GM23338 (cell line): ENCODE results near the gene CFAP300. TPM values are rescaled to one million over a fixed set of nuclear protein-coding genes. Genes with fewer than 3 reads are reported as not detected.

ENCODE experiments used
- ATAC-seq: fragments of 200-7000 bp; cut with Tn5 transposase; 3 replicates; pipeline ENCODE4 v1.9.1; 2020
- DNase-seq: peaks from one replicate; pipeline ENCODE4 v3.0.0-alpha.2; 2015; ENCODE audit warnings: low spot score
- H2AFZ ChIP-seq: fragments of 200-600 bp; sonication (generic); 2 replicates; pipeline ENCODE4 v1.8.0; 2016; ENCODE audit warnings: antibody characterized with exemption, mild to moderate bottlenecking, moderate library complexity
- H3F3A ChIP-seq: fragments of 200-600 bp; sonication (generic); replicated peaks from 2 replicates; pipeline ENCODE4 v1.8.0; 2017; ENCODE audit warnings: antibody characterized with exemption, mixed run types, low read depth
- H3K27ac ChIP-seq: fragments of 200-600 bp; sonication (generic); 2 replicates; pipeline ENCODE4 v1.6.1; 2016; ENCODE audit warnings: low read depth
- H3K27me3 ChIP-seq: fragments of 200-600 bp; sonication (generic); 2 replicates; pipeline ENCODE4 v1.8.0; 2016; ENCODE audit warnings: mild to moderate bottlenecking, mixed run types, moderate library complexity; ENCODE audit not compliant: insufficient read depth
- H3K36me3 ChIP-seq: fragments of 200-600 bp; sonication (generic); 2 replicates; pipeline ENCODE4 v1.8.0; 2016; ENCODE audit warnings: mild to moderate bottlenecking; ENCODE audit not compliant: insufficient read depth
- H3K4me1 ChIP-seq: fragments of 200-600 bp; sonication (generic); 2 replicates; pipeline ENCODE4 v1.8.0; 2016; ENCODE audit warnings: mild to moderate bottlenecking, moderate library complexity; ENCODE audit not compliant: insufficient read depth
- H3K4me2 ChIP-seq: fragments of 200-600 bp; sonication (generic); 2 replicates; pipeline ENCODE4 v1.7.1; 2017; ENCODE audit warnings: mixed run types
- H3K4me3 ChIP-seq: fragments of 200-600 bp; sonication (generic); 2 replicates; pipeline ENCODE4 v1.6.1; 2016; ENCODE audit warnings: mixed run types
- H3K79me2 ChIP-seq: fragments of 200-600 bp; sonication (generic); replicated peaks from 2 replicates; pipeline ENCODE4 v1.8.0; 2017; ENCODE audit warnings: mild to moderate bottlenecking; ENCODE audit not compliant: insufficient read depth
- H3K9me2 ChIP-seq: fragments of 200-600 bp; sonication (generic); 2 replicates; pipeline ENCODE4 v1.8.0; 2017; ENCODE audit not compliant: insufficient read depth
- H4K20me1 ChIP-seq: fragments of 200-600 bp; sonication (generic); replicated peaks from 2 replicates; pipeline ENCODE4 v1.8.0; 2017; ENCODE audit warnings: mild to moderate bottlenecking; ENCODE audit not compliant: insufficient read depth
- H3K27ac Mint-ChIP-seq: 2 replicates; pipeline ENCODE4 v1.8.0; 2020; ENCODE audit warnings: inconsistent platforms, mild to moderate bottlenecking, moderate library complexity, mixed read lengths
- H3K27me3 Mint-ChIP-seq: 3 replicates; pipeline ENCODE4 v1.8.0; 2022; ENCODE audit warnings: low read depth, mild to moderate bottlenecking, moderate library complexity, mixed read lengths, inconsistent platforms; ENCODE audit not compliant: insufficient read depth, poor library complexity
- H3K36me3 Mint-ChIP-seq: 3 replicates; pipeline ENCODE4 v1.8.0; 2021; ENCODE audit warnings: low read depth, mild to moderate bottlenecking, inconsistent platforms, moderate library complexity, mixed read lengths
- H3K4me1 Mint-ChIP-seq: 3 replicates; pipeline ENCODE4 v1.8.0; 2020; ENCODE audit warnings: mild to moderate bottlenecking, inconsistent platforms, mixed read lengths
- H3K4me3 Mint-ChIP-seq: 3 replicates; pipeline ENCODE4 v1.8.0; 2021; ENCODE audit warnings: moderate library complexity, mild to moderate bottlenecking, inconsistent platforms, mixed read lengths
- H3K9me3 Mint-ChIP-seq: 3 replicates; pipeline ENCODE4 v1.8.0; 2020; ENCODE audit warnings: moderate library complexity, mild to moderate bottlenecking, inconsistent platforms, mixed read lengths
- CREB1 ChIP-seq: fragments of 250-450 bp; sonication (Bioruptor Pico); IDR thresholded peaks from 2 replicates; pipeline ENCODE4 v1.5.0; 2020; ENCODE audit warnings: low read depth, mild to moderate bottlenecking, moderate library complexity
- CTCF ChIP-seq, 2 experiments: fragments of 200-600 bp in 1 of 2; sonication (generic) in 1 of 2; conservative IDR thresholded peaks; 2 replicates each; pipeline versions ENCODE4 v1.5.1 to v1.6.1; 2016 to 2017; ENCODE audit warnings: antibody characterized with exemption in 2 of 2, low read depth in 2 of 2, mild to moderate bottlenecking in 2 of 2, moderate library complexity in 1 of 2
- EZH2 ChIP-seq: fragments of 200-600 bp; sonication (generic); IDR thresholded peaks from one replicate; pipeline ENCODE4 v1.8.0; 2017; ENCODE audit warnings: antibody characterized with exemption, mild to moderate bottlenecking, low read depth; ENCODE audit not compliant: unreplicated experiment
- EZH2phosphoT487 ChIP-seq: fragments of 200-600 bp; sonication (generic); IDR thresholded peaks from one replicate; pipeline ENCODE4 v1.8.1; 2018; ENCODE audit warnings: antibody characterized with exemption; ENCODE audit not compliant: unreplicated experiment
- JUNB ChIP-seq: IDR thresholded peaks from one replicate; pipeline ENCODE4 v1.6.1; 2016; ENCODE audit warnings: antibody characterized with exemption; ENCODE audit not compliant: unreplicated experiment
- NANOG ChIP-seq: IDR thresholded peaks from 2 replicates; pipeline ENCODE4 v1.6.1; 2016; ENCODE audit warnings: antibody characterized with exemption, borderline replicate concordance
- POLR2AphosphoS5 ChIP-seq: IDR thresholded peaks from 2 replicates; pipeline ENCODE4 v1.6.1; 2016; ENCODE audit warnings: antibody characterized with exemption, low read depth
- STAT1 ChIP-seq: IDR thresholded peaks from one replicate; pipeline ENCODE4 v1.6.1; 2016; ENCODE audit warnings: antibody characterized with exemption; ENCODE audit not compliant: unreplicated experiment
- ZNF114 ChIP-seq: fragments of 250-450 bp; sonication (Bioruptor Pico); IDR thresholded peaks from 2 replicates; pipeline ENCODE4 v1.5.0; 2020; ENCODE audit warnings: mild to moderate bottlenecking, moderate library complexity
- ZNF331 ChIP-seq: fragments of 250-450 bp; sonication (Bioruptor Pico); IDR thresholded peaks from 2 replicates; pipeline ENCODE4 v1.5.0; 2020; ENCODE audit warnings: low read depth, mild to moderate bottlenecking, moderate library complexity
- ZNF462 ChIP-seq: fragments of 250-450 bp; sonication (Bioruptor Pico); IDR thresholded peaks from 2 replicates; pipeline ENCODE4 v1.5.0; 2020; ENCODE audit warnings: mild to moderate bottlenecking, moderate library complexity
- polyA plus RNA-seq: library from polyadenylated mRNA; unstranded; fragments of >200 nt; fragmentation: Nextera tagmentation; extraction: Ambion mirVana; gene quantifications from 2 replicates; pipeline ENCODE4 v1.2.1, GENCODE V29; 2016
- total RNA-seq: library from RNA; depleted of rRNA; stranded (reverse); fragments of >200 nt; shearing (Covaris generic); gene quantifications from 2 replicates; pipeline ENCODE4 v1.2.3, GENCODE V29; 2014
- TF ChIP-seq, protein P1 (sequence below): IDR thresholded peaks from one replicate; pipeline ENCODE4 v1.6.1; 2018; ENCODE audit warnings: antibody characterized with exemption; ENCODE audit not compliant: unreplicated experiment
- TF ChIP-seq, protein P2 (sequence below): IDR thresholded peaks from 2 replicates; pipeline ENCODE4 v1.6.1; 2016; ENCODE audit warnings: antibody characterized with exemption

CFAP300 gene
- total and polyA plus RNA-seq, 2 experiments from 2014 or later = 1.4 to 6.0 TPM

- H3K4me1 Mint-ChIP-seq = no peaks in the 10 kb centered on the region
- ATAC-seq (no peak), DNase-seq (no peak)
- no peak overlapping the region for H3K27ac Mint-ChIP-seq
- Histone ChIP-seq H3K4me1 (no peaks in the 10 kb centered on the region), H3K36me3 (no peaks in the 10 kb centered on the region), H3K79me2 (no peaks in the 10 kb centered on the region), H3F3A (no peaks in the 10 kb centered on the region), H3K9me2 (no peaks in the 10 kb centered on the region), H3K27me3 (no peaks in the 10 kb centered on the region), H3K4me3 (no peak overlapping the region), H3K27ac (no peak overlapping the region), H2AFZ (no peak overlapping the region), H3K4me2 (no peak overlapping the region), H4K20me1 (no peaks in the 10 kb centered on the region)
- no peaks in the 10 kb centered on the region for H3K36me3 Mint-ChIP-seq
- H3K27me3 Mint-ChIP-seq = peaks cover 6% of the 10 kb centered on the region
- no peak overlapping the region for H3K4me3 Mint-ChIP-seq
- H3K9me3 Mint-ChIP-seq = no peaks in the 10 kb centered on the region
- TF ChIP-seq NANOG (no peak), ZNF331 (CRISPR knock-in tag) (no peak), EZH2phosphoT487 (no peak), EZH2 (no peak), JUNB (no peak), STAT1 (no peak), CREB1 (CRISPR knock-in tag) (no peak), CTCF (conservative IDR thresholded peaks at IDR 0.05; ENCODE audit: low read depth in 2 of 2) (no peak), ZNF114 (CRISPR knock-in tag) (no peak), POLR2AphosphoS5 (no peak), ZNF462 (no peak)
- TF ChIP-seq, protein P1, sequence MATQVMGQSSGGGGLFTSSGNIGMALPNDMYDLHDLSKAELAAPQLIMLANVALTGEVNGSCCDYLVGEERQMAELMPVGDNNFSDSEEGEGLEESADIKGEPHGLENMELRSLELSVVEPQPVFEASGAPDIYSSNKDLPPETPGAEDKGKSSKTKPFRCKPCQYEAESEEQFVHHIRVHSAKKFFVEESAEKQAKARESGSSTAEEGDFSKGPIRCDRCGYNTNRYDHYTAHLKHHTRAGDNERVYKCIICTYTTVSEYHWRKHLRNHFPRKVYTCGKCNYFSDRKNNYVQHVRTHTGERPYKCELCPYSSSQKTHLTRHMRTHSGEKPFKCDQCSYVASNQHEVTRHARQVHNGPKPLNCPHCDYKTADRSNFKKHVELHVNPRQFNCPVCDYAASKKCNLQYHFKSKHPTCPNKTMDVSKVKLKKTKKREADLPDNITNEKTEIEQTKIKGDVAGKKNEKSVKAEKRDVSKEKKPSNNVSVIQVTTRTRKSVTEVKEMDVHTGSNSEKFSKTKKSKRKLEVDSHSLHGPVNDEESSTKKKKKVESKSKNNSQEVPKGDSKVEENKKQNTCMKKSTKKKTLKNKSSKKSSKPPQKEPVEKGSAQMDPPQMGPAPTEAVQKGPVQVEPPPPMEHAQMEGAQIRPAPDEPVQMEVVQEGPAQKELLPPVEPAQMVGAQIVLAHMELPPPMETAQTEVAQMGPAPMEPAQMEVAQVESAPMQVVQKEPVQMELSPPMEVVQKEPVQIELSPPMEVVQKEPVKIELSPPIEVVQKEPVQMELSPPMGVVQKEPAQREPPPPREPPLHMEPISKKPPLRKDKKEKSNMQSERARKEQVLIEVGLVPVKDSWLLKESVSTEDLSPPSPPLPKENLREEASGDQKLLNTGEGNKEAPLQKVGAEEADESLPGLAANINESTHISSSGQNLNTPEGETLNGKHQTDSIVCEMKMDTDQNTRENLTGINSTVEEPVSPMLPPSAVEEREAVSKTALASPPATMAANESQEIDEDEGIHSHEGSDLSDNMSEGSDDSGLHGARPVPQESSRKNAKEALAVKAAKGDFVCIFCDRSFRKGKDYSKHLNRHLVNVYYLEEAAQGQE = no peak
- TF ChIP-seq, protein P2, sequence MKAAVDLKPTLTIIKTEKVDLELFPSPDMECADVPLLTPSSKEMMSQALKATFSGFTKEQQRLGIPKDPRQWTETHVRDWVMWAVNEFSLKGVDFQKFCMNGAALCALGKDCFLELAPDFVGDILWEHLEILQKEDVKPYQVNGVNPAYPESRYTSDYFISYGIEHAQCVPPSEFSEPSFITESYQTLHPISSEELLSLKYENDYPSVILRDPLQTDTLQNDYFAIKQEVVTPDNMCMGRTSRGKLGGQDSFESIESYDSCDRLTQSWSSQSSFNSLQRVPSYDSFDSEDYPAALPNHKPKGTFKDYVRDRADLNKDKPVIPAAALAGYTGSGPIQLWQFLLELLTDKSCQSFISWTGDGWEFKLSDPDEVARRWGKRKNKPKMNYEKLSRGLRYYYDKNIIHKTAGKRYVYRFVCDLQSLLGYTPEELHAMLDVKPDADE = no peak
Measured at GRCh38 chr11:102017026-102017425, 30.2 kb upstream of the CFAP300 start.
